ENCODE results near the gene SLC10A2. TPM values are rescaled to one million over a fixed set of nuclear protein-coding genes. Genes with fewer than 3 reads are reported as not detected.

The SLC10A2 gene
- total RNA-seq, 1 donor from 2014 or later: not detected

- H3K27ac Mint-ChIP-seq: no peak overlapping the region
- H3K4me3 Mint-ChIP-seq (ENCODE audit: low read depth): no peak overlapping the region
- intact Hi-C loops (cut with micrococcal nuclease): no loop called here
- no peak for DNase-seq (ENCODE audit: low spot score)
- no peaks in the 10 kb centered on the region for H3K4me1 Mint-ChIP-seq (ENCODE audit: low read depth)
- H3K36me3 Mint-ChIP-seq (ENCODE audit: low read depth): no peaks in the 10 kb centered on the region
- H3K27me3 Mint-ChIP-seq (ENCODE audit: low read depth): no peaks in the 10 kb centered on the region
- no peaks in the 10 kb centered on the region for H3K9me3 Mint-ChIP-seq
Measured at GRCh38 chr13:103002279-103002678, 63.9 kb downstream of the SLC10A2 start.

GRCh38 chr13:103000157-103000556 lies 66.1 kb downstream of the SLC10A2 start:
- no peak overlapping the region for H3K4me3 Mint-ChIP-seq (ENCODE audit: low read depth)
- H3K27me3 Mint-ChIP-seq (ENCODE audit: low read depth): no peaks in the 10 kb centered on the region
- intact Hi-C loops (cut with micrococcal nuclease): no loop called here
- no peaks in the 10 kb centered on the region for H3K4me1 Mint-ChIP-seq (ENCODE audit: low read depth)
- no peak overlapping the region for H3K27ac Mint-ChIP-seq
- no peaks in the 10 kb centered on the region for H3K36me3 Mint-ChIP-seq (ENCODE audit: low read depth)
- H3K9me3 Mint-ChIP-seq: no peaks in the 10 kb centered on the region
- no peak for DNase-seq (ENCODE audit: low spot score)

- no peak overlapping the region for H3K4me3 Mint-ChIP-seq (ENCODE audit: low read depth)
- intact Hi-C loops (cut with micrococcal nuclease): no loop called here
- H3K27me3 Mint-ChIP-seq (ENCODE audit: low read depth): no peaks in the 10 kb centered on the region
- no peaks in the 10 kb centered on the region for H3K36me3 Mint-ChIP-seq (ENCODE audit: low read depth)
- H3K27ac Mint-ChIP-seq: no peak overlapping the region
- H3K9me3 Mint-ChIP-seq: no peaks in the 10 kb centered on the region
- DNase-seq (ENCODE audit: low spot score): no peak
- no peaks in the 10 kb centered on the region for H3K4me1 Mint-ChIP-seq (ENCODE audit: low read depth)
Measured at GRCh38 chr13:102999499-102999898, 66.7 kb downstream of the SLC10A2 start.

Other genes with a start within 250 kb of the SLC10A2 start
- gene ERCC5, start 220.4 kb downstream of the SLC10A2 start, total RNA-seq: 46.8 and 57.1 TPM in 2 replicates